Suprapubic skin (tissue), 4 donors: ENCODE measurements around the gene PRKCSH. TPM values are rescaled to one million over a fixed set of nuclear protein-coding genes. Genes with fewer than 3 reads are reported as not detected.

Source experiments
- DNase-seq, 2 donors: peaks; one replicate each; pipeline ENCODE4 v3.0.0-alpha.2; 2019; ENCODE audit warnings: low spot score in 2 of 2
- H3K27ac ChIP-seq: fragments of 200-600 bp; sonication (generic); one replicate; pipeline ENCODE4 v1.5.1; 2019
- H3K27me3 ChIP-seq: fragments of 200-600 bp; sonication (generic); one replicate; pipeline ENCODE4 v1.5.1; 2019
- H3K36me3 ChIP-seq: fragments of 200-600 bp; sonication (generic); one replicate; pipeline ENCODE4 v1.5.1; 2019
- H3K4me1 ChIP-seq: fragments of 200-600 bp; sonication (generic); one replicate; pipeline ENCODE4 v1.5.1; 2019
- H3K4me3 ChIP-seq: fragments of 200-600 bp; sonication (generic); one replicate; pipeline ENCODE4 v1.5.1; 2019; ENCODE audit warnings: mild to moderate bottlenecking
- H3K9me3 ChIP-seq: fragments of 200-600 bp; sonication (generic); one replicate; pipeline ENCODE4 v1.5.1; 2019
- EP300 ChIP-seq: sonication (generic); formaldehyde crosslinking; IDR thresholded peaks from one replicate; pipeline ENCODE4 v1.6.1; 2017; ENCODE audit warnings: antibody characterized with exemption
- POLR2A ChIP-seq, 2 donors: fragments of 450-650 bp; IDR thresholded peaks; one replicate each; pipeline ENCODE4 v1.6.1; 2017; ENCODE audit warnings: antibody characterized with exemption in 2 of 2, mild to moderate bottlenecking in 2 of 2, moderate library complexity in 2 of 2
- POLR2AphosphoS5 ChIP-seq, 3 donors: sonication (generic); formaldehyde crosslinking; IDR thresholded peaks; one replicate each; pipeline ENCODE4 v1.6.1; 2017; ENCODE audit warnings: antibody characterized with exemption in 3 of 3
- WGBS: methylation state at CpG from one replicate; pipeline ENCODE4 v1.1.5; 2018; 5-methylcytosine and 5-hydroxymethylcytosine counted together
- total RNA-seq, 4 donors: library from RNA; depleted of rRNA; stranded (reverse); fragments of >200 nt; gene quantifications; one replicate each; pipeline ENCODE4 v1.1.0, GENCODE V29; 2016
- TF ChIP-seq, protein P1 (sequence below), 2 donors: fragments of 200-600 bp in 1 of 2; fragments of 450-650 bp in 1 of 2; sonication (generic) in 1 of 2; IDR thresholded peaks; one replicate each; pipeline ENCODE4 v1.5.1; 2016 to 2019; ENCODE audit warnings: antibody characterized with exemption in 2 of 2, mild to moderate bottlenecking in 1 of 2, moderate library complexity in 1 of 2

The PRKCSH gene, protein sequence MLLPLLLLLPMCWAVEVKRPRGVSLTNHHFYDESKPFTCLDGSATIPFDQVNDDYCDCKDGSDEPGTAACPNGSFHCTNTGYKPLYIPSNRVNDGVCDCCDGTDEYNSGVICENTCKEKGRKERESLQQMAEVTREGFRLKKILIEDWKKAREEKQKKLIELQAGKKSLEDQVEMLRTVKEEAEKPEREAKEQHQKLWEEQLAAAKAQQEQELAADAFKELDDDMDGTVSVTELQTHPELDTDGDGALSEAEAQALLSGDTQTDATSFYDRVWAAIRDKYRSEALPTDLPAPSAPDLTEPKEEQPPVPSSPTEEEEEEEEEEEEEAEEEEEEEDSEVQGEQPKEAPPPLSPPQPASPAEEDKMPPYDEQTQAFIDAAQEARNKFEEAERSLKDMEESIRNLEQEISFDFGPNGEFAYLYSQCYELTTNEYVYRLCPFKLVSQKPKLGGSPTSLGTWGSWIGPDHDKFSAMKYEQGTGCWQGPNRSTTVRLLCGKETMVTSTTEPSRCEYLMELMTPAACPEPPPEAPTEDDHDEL
- total RNA-seq, result 100 to 1,000 TPM; 119 to 164 (median 124) TPM

DNA sequence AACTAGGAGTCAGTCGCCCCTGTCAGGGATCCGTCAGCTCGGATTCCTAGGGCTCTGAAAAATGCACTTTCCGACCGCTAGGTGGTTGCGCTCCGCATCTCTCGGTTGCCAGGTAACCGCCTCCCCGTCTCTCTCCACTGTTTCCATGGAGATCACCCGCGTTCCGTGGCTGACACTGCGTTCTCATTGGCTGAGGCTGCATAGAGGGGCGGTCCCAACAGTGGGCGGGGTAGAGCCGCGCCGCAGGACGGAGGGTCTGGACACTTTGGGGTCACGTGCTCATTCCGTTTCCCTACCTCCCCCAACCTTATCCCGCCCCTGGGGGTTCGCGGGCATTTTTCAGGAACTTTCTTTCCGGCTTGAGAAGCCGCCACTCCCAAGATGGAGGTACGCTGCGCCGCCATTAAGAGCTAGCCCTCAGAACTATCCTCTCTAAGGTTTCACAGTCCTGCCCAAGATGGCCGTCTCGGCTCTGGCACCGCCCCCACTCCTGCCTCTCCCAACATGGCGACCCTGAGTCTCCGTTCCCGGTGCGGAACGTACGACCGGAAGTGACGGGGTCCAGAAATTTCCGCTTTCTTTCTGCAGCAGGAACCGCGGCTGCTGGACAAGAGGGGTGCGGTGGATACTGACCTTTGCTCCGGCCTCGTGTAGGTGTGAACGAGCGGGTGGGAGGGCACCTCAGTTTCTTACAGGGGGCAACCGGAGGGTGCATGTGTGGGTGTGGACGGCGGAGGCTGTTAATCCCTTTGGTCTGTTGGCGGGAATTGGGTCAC, at the start of gene PRKCSH, which contains the start of gene ODAD3:
Gene PRKCSH, plus strand, starts transcription at position 579 of the 776 bp plus-strand sequence. CDS start 483 bp downstream, outside the sequence.
Gene ODAD3, minus strand, starts transcription at position 65 of the 776 bp plus-strand sequence. CDS start 105 bp downstream, outside the sequence.
- no peaks in the 10 kb centered on the region for H3K9me3 ChIP-seq
- H3K4me1 ChIP-seq, result peaks cover 20% of the 10 kb centered on the region
- WGBS, result 0% methylated on average over 40 of the region's 53 CpGs
- peak within 1 kb of the TSS; percentile 74 for H3K4me3 ChIP-seq
- H3K36me3 ChIP-seq, result peaks cover 30% of the 10 kb centered on the region
- H3K27me3 ChIP-seq, result no peaks in the 10 kb centered on the region
- TF ChIP-seq POLR2AphosphoS5 (IDR thresholded peaks at IDR 0.05), result peak in 2 of 3 donors; percentile 98 to 100
- TF ChIP-seq, protein P1, sequence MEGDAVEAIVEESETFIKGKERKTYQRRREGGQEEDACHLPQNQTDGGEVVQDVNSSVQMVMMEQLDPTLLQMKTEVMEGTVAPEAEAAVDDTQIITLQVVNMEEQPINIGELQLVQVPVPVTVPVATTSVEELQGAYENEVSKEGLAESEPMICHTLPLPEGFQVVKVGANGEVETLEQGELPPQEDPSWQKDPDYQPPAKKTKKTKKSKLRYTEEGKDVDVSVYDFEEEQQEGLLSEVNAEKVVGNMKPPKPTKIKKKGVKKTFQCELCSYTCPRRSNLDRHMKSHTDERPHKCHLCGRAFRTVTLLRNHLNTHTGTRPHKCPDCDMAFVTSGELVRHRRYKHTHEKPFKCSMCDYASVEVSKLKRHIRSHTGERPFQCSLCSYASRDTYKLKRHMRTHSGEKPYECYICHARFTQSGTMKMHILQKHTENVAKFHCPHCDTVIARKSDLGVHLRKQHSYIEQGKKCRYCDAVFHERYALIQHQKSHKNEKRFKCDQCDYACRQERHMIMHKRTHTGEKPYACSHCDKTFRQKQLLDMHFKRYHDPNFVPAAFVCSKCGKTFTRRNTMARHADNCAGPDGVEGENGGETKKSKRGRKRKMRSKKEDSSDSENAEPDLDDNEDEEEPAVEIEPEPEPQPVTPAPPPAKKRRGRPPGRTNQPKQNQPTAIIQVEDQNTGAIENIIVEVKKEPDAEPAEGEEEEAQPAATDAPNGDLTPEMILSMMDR (IDR thresholded peaks at IDR 0.05), result peak; percentile 92 to 97
- no peak for TF ChIP-seq EP300
- TF ChIP-seq POLR2A (IDR thresholded peaks at IDR 0.05), result no peak
- H3K27ac ChIP-seq, result peak within 1 kb of the TSS; percentile 64
- DNase-seq, result peak; percentile 99 to 100

DNA sequence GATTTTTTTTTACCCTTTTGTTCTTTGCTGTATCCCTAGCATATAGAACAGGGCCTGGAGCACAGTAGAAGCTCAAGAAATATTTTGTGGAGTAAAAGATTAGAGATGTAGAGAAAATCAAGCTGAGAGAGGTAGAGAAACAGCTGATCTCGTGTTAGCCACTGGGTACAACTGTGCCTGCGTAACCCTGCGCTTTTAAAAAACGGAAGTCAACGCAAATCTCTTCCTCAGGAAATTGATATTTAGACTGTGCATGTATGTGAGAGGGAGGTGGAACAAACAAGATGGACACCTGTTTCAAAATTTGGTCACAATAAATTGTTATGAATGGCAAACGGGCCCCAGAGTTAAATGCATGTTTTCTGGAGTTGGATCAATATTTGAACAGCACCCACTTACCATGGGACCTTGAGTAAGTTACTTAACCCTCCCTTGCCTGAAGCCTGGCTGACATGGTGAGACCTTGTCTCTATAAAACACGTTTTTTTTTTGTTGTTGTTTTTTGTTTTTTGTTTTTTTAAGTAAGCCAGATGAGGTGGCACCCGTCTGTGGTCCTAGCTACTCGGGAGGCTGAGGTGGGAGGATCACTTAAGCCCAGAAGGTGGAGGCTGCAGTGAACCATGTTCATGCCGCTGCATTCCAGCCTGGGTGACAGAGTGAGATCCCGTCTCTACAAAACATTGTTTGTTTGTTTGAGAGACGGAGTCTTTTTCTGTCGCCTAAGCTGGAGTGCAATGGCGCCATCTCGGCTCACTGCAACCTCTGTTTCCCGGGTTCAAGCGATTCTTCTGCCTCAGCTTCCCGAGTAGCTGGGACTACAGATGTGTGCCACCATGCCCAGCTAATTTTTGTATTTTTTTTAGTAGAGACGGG, 48.0 kb upstream of the PRKCSH start:
- H3K9me3 ChIP-seq, result no peaks in the 10 kb centered on the region
- no peak overlapping the region for H3K4me3 ChIP-seq
- 71% methylated on average over 19 of the region's 19 CpGs for WGBS
- DNase-seq, result no peak
- H3K27me3 ChIP-seq, result peaks cover 15% of the 10 kb centered on the region
- no peaks in the 10 kb centered on the region for H3K36me3 ChIP-seq
- peaks cover 22% of the 10 kb centered on the region for H3K4me1 ChIP-seq
- no peak overlapping the region for H3K27ac ChIP-seq
- TF ChIP-seq, protein P1 (IDR thresholded peaks at IDR 0.05), result no peak
- TF ChIP-seq EP300 (no peak), POLR2AphosphoS5 (IDR thresholded peaks at IDR 0.05) (no peak), POLR2A (IDR thresholded peaks at IDR 0.05) (no peak)

DNA sequence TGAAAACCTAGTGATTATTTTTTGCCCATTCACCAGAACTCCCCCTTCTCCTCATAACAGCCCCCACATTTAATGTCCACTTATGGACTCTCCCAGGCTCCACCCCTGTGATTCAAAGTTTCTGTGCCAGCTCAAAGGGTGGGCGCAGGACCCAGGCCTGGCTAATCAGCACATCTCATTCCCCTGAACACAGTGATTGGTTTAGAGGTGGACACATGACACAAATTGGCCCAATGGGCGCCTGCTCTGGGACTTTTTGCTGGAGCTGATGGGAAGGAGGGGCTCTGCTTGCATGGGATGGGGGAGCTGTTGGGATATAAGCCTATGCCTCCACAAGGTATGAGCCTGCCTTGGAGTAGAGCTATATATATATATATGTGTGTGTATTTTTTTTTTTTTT, 45.1 kb upstream of the PRKCSH start:
- H3K27me3 ChIP-seq, result peaks cover 4% of the 10 kb centered on the region
- no peak overlapping the region for H3K27ac ChIP-seq
- 91% methylated on average over 2 of the region's 2 CpGs for WGBS
- no peaks in the 10 kb centered on the region for H3K9me3 ChIP-seq
- DNase-seq, result no peak
- no peaks in the 10 kb centered on the region for H3K36me3 ChIP-seq
- H3K4me3 ChIP-seq, result no peak overlapping the region
- no peak for TF ChIP-seq EP300
- TF ChIP-seq, protein P1 (IDR thresholded peaks at IDR 0.05), result no peak
- no peak for TF ChIP-seq POLR2A (IDR thresholded peaks at IDR 0.05)
- no peak for TF ChIP-seq POLR2AphosphoS5 (IDR thresholded peaks at IDR 0.05)
- H3K4me1 ChIP-seq, result no peaks in the 10 kb centered on the region

DNA sequence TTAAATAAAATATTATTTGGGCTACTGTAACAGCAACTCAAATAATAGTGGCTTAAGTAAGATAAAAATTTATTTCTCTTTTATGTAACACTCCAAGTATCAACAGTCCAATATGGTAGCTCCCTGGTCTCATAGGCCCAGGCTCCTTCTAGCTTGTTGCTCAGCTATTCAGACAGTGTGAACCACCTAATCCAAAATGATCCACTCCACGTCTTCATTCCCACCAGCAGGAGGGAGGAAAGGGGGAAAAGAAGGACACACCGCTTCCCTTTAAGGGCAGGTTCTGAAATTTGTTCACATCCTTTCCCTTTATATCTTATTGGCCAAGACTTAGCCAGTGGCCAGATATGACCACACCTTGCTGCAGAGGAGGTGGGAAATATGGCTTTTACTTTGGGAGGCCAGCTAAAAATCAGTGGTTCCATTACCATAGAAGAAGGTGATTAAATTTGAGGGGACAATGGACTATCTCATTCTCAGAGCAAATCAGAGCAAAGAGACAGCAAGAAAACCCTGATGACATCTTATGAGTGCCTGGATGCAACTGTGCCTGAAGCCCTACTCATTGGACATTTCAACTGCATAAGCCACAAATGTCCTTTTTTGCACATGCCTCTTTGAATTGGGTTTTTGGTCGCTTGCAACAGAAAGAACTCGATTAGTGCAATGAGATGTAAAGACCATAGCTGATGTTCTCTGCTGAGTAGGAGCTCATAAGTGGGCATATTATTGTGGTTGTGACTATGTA, 44.3 kb upstream of the PRKCSH start:
- Histone ChIP-seq H3K27me3 (peaks cover 4% of the 10 kb centered on the region), H3K4me1 (no peaks in the 10 kb centered on the region), H3K27ac (no peak overlapping the region), H3K4me3 (no peak overlapping the region), H3K36me3 (no peaks in the 10 kb centered on the region), H3K9me3 (no peaks in the 10 kb centered on the region)
- TF ChIP-seq, protein P1 (IDR thresholded peaks at IDR 0.05), result no peak
- no peak for TF ChIP-seq POLR2A (IDR thresholded peaks at IDR 0.05)
- TF ChIP-seq EP300, result no peak
- no peak for TF ChIP-seq POLR2AphosphoS5 (IDR thresholded peaks at IDR 0.05)
- WGBS, result 74% methylated on average over 4 of the region's 4 CpGs
- DNase-seq, result no peak
